HG03439 (cell line): Measurements from ENCODE around the gene SLC10A7.

Source experiments
- ATAC-seq: cut with Tn5 transposase; IDR thresholded peaks from one replicate; pipeline ENCODE4 v1.9.1; 2021; ENCODE audit warnings: mild to moderate bottlenecking, moderate library complexity; ENCODE audit not compliant: unreplicated experiment

Gene SLC10A7

GRCh38 chr4:146235654-146236177 is 286.0 kb downstream of the SLC10A7 start:
- ATAC-seq: no peak

GRCh38 chr4:146232131-146232722 is 289.5 kb downstream of the SLC10A7 start:
- no peak for ATAC-seq

GRCh38 chr4:146229406-146229805 is 292.3 kb downstream of the SLC10A7 start:
- no peak for ATAC-seq

- no peak for ATAC-seq
Measured at GRCh38 chr4:146224326-146224966, 297.3 kb downstream of the SLC10A7 start.

GRCh38 chr4:146222313-146222712 is 299.4 kb downstream of the SLC10A7 start:
- ATAC-seq: no peak

GRCh38 chr4:146214238-146214637 is 307.5 kb downstream of the SLC10A7 start, which contains the start of gene REELD1:
Gene REELD1, plus strand, starts transcription at chr4:146214538. Its CDS starts 2,415 bp downstream, at chr4:146216953.
- ATAC-seq: no peak

- ATAC-seq: no peak
Measured at GRCh38 chr4:146212781-146213180, 309.0 kb downstream of the SLC10A7 start.

GRCh38 chr4:146211440-146211839 is 310.3 kb downstream of the SLC10A7 start:
- no peak for ATAC-seq

GRCh38 chr4:146210890-146211289 is 310.9 kb downstream of the SLC10A7 start:
- no peak for ATAC-seq

GRCh38 chr4:146207410-146207809 is 314.3 kb downstream of the SLC10A7 start:
- no peak for ATAC-seq
